Astrocyte (in vitro differentiated cells and primary cell): ENCODE results near the gene ECI1. TPM values are rescaled to one million over a fixed set of nuclear protein-coding genes. Genes with fewer than 3 reads are reported as not detected.

Source experiments
- DNase-seq: peaks from one replicate; pipeline ENCODE4 v3.0.0-alpha.2; 2010; ENCODE audit warnings: low read depth
- FAIRE-seq: peaks from 2 replicates; lab custom pipeline; 2011; peaks lifted over from hg19 to GRCh38; lab: Jason Lieb, UNC
- H2AFZ ChIP-seq: 2 replicates; pipeline ENCODE4 v1.6.0; 2012; ENCODE audit warnings: low read depth, low read length, inconsistent platforms
- H3K27ac ChIP-seq: 2 replicates; pipeline ENCODE4 v1.5.1; 2011; ENCODE audit warnings: low read depth, low read length, inconsistent platforms
- H3K27me3 ChIP-seq: 2 replicates; pipeline ENCODE4 v1.6.0; 2011; ENCODE audit warnings: low read length, inconsistent platforms; ENCODE audit not compliant: insufficient read depth
- H3K36me3 ChIP-seq: 2 replicates; pipeline ENCODE4 v1.5.1; 2011; ENCODE audit warnings: low read length, inconsistent platforms; ENCODE audit not compliant: insufficient read depth
- H3K4me1 ChIP-seq: 2 replicates; pipeline ENCODE4 v1.5.1; 2011; ENCODE audit warnings: low read length, inconsistent platforms; ENCODE audit not compliant: insufficient read depth
- H3K4me2 ChIP-seq: 2 replicates; pipeline ENCODE4 v1.6.0; 2012; ENCODE audit warnings: low read length, inconsistent platforms
- H3K4me3 ChIP-seq: 2 replicates; pipeline ENCODE4 v1.5.1; 2011; ENCODE audit warnings: low read depth, mild to moderate bottlenecking, low read length, inconsistent platforms; ENCODE audit not compliant: insufficient read depth
- H3K79me2 ChIP-seq: 2 replicates; pipeline ENCODE4 v1.6.0; 2012; ENCODE audit warnings: mild to moderate bottlenecking, low read length, inconsistent platforms; ENCODE audit not compliant: insufficient read depth
- H3K9ac ChIP-seq: 2 replicates; pipeline ENCODE4 v1.6.0; 2012; ENCODE audit warnings: mild to moderate bottlenecking, low read length, inconsistent platforms
- H3K9me3 ChIP-seq: 2 replicates; pipeline ENCODE4 v1.5.1; 2012; ENCODE audit warnings: low read depth, mild to moderate bottlenecking, low read length, inconsistent platforms; ENCODE audit not compliant: insufficient read depth
- H4K20me1 ChIP-seq: 2 replicates; pipeline ENCODE4 v1.6.0; 2012; ENCODE audit warnings: low read length, inconsistent platforms; ENCODE audit not compliant: insufficient read depth
- H3K27ac Mint-ChIP-seq: one replicate; pipeline ENCODE4 v1.8.0; 2021; ENCODE audit warnings: mild to moderate bottlenecking, mixed read lengths; ENCODE audit not compliant: unreplicated experiment
- H3K27me3 Mint-ChIP-seq: one replicate; pipeline ENCODE4 v1.8.0; 2021; ENCODE audit warnings: low read depth, mixed read lengths; ENCODE audit not compliant: unreplicated experiment
- H3K36me3 Mint-ChIP-seq: one replicate; pipeline ENCODE4 v1.8.0; 2021; ENCODE audit warnings: low read depth, mixed read lengths; ENCODE audit not compliant: unreplicated experiment
- H3K4me1 Mint-ChIP-seq: one replicate; pipeline ENCODE4 v1.8.0; 2021; ENCODE audit warnings: low read depth, mixed read lengths; ENCODE audit not compliant: unreplicated experiment
- H3K4me3 Mint-ChIP-seq: one replicate; pipeline ENCODE4 v1.8.0; 2021; ENCODE audit warnings: mild to moderate bottlenecking, moderate library complexity, mixed read lengths; ENCODE audit not compliant: unreplicated experiment
- H3K9me3 Mint-ChIP-seq: one replicate; pipeline ENCODE4 v1.8.0; 2021; ENCODE audit warnings: mild to moderate bottlenecking, mixed read lengths; ENCODE audit not compliant: unreplicated experiment
- CTCF ChIP-seq: IDR thresholded peaks from 2 replicates; pipeline ENCODE4 v1.5.1; 2011; ENCODE audit warnings: low read depth, mild to moderate bottlenecking, inconsistent platforms, low read length, moderate library complexity; ENCODE audit not compliant: insufficient read depth
- EZH2 ChIP-seq: IDR thresholded peaks from 2 replicates; pipeline ENCODE4 v1.6.1; 2012; ENCODE audit warnings: mild to moderate bottlenecking, low read length, inconsistent platforms; ENCODE audit not compliant: insufficient read depth
- total RNA-seq: library from RNA; stranded (reverse); gene quantifications from 2 replicates; pipeline ENCODE4 v1.2.1, GENCODE V29; 2021

The ECI1 gene
- total RNA-seq, 1 donor from 2014 or later: 53.4 TPM

- FAIRE-seq (no peak), DNase-seq (no peak)
- Histone ChIP-seq H3K36me3 (peaks cover 4% of the 10 kb centered on the region), H3K9ac (no peak overlapping the region), H4K20me1 (peaks cover 62% of the 10 kb centered on the region), H3K9me3 (no peaks in the 10 kb centered on the region), H2AFZ (no peak overlapping the region), H3K27ac (no peak overlapping the region), H3K27me3 (no peaks in the 10 kb centered on the region), H3K4me1 (peaks cover 5% of the 10 kb centered on the region), H3K4me2 (no peak overlapping the region), H3K79me2 (peaks cover 25% of the 10 kb centered on the region), H3K4me3 (no peak overlapping the region)
- Mint-ChIP-seq H3K27ac (no peak overlapping the region), H3K27me3 (no peaks in the 10 kb centered on the region), H3K4me1 (peaks cover 2% of the 10 kb centered on the region), H3K4me3 (no peak overlapping the region), H3K9me3 (no peaks in the 10 kb centered on the region), H3K36me3 (peaks cover 4% of the 10 kb centered on the region)
- TF ChIP-seq EZH2 (no peak), CTCF (no peak)
Measured at GRCh38 chr16:2231016-2231931, 20.1 kb downstream of the ECI1 start.

- H3K4me3 ChIP-seq: no peak overlapping the region
- Mint-ChIP-seq H3K9me3 (no peaks in the 10 kb centered on the region), H3K4me1 (peaks cover 7% of the 10 kb centered on the region), H3K36me3 (peaks cover 6% of the 10 kb centered on the region), H3K27ac (no peak overlapping the region), H3K4me3 (no peak overlapping the region), H3K27me3 (no peaks in the 10 kb centered on the region)
- H4K20me1 ChIP-seq: peaks cover 61% of the 10 kb centered on the region
- no peaks in the 10 kb centered on the region for H3K9me3 ChIP-seq
- DNase-seq (no peak), FAIRE-seq (no peak)
- no peak overlapping the region for H3K4me2 ChIP-seq
- H3K9ac ChIP-seq: no peak overlapping the region
- H2AFZ ChIP-seq: no peak overlapping the region
- H3K36me3 ChIP-seq: peaks cover 4% of the 10 kb centered on the region
- TF ChIP-seq CTCF (no peak), EZH2 (no peak)
- H3K27ac ChIP-seq: no peak overlapping the region
- peaks cover 7% of the 10 kb centered on the region for H3K4me1 ChIP-seq
- peaks cover 34% of the 10 kb centered on the region for H3K79me2 ChIP-seq
- no peaks in the 10 kb centered on the region for H3K27me3 ChIP-seq
Measured at GRCh38 chr16:2230376-2230775, 21.0 kb downstream of the ECI1 start.
